Ectodermal cell (in vitro differentiated cells): ENCODE results near the gene BCL2L13.
A peak's percentile ranks its signal among the peaks of the same experiment; 100 is the strongest.

Source experiments
- H3K27ac ChIP-seq: 2 replicates; pipeline ENCODE4 v1.7.0; 2013; ENCODE audit warnings: mild to moderate bottlenecking, low read depth, low read length; ENCODE audit not compliant: insufficient read depth, poor library complexity, severe bottlenecking
- H3K27me3 ChIP-seq: 2 replicates; pipeline ENCODE4 v1.7.0; 2013; ENCODE audit warnings: mild to moderate bottlenecking, low read length; ENCODE audit not compliant: insufficient read depth, control insufficient read depth, poor library complexity, severe bottlenecking
- H3K36me3 ChIP-seq: one replicate; pipeline ENCODE4 v1.7.0; 2013; ENCODE audit warnings: low read length; ENCODE audit not compliant: control insufficient read depth, insufficient read depth
- H3K4me1 ChIP-seq: one replicate; pipeline ENCODE4 v1.7.0; 2013; ENCODE audit warnings: low read length; ENCODE audit not compliant: control insufficient read depth, insufficient read depth
- H3K4me3 ChIP-seq: 2 replicates; pipeline ENCODE4 v1.7.0; 2013; ENCODE audit warnings: low read depth, low read length, control low read depth; ENCODE audit not compliant: insufficient read depth
- H3K9me3 ChIP-seq: 2 replicates; pipeline ENCODE4 v1.7.0; 2013; ENCODE audit warnings: mild to moderate bottlenecking, low read length, moderate library complexity; ENCODE audit not compliant: control insufficient read depth
- WGBS, 2 experiments: methylation state at CpG; one replicate each; pipeline ENCODE4 v1.1.7; 2013; ENCODE audit warnings: missing lambda C conversion rate in 2 of 2; 5-methylcytosine and 5-hydroxymethylcytosine counted together

The BCL2L13 gene

GRCh38 chr22:17607891-17608521 lies 30.6 kb upstream of the BCL2L13 start:
- 92 to 93% methylated on average over 4 of the region's 4 CpGs for WGBS, 2 experiments
- peaks cover 13% of the 10 kb centered on the region for H3K36me3 ChIP-seq
- H3K27ac ChIP-seq, result no peak overlapping the region

GRCh38 chr22:17612057-17612456 lies 26.5 kb upstream of the BCL2L13 start:
- Histone ChIP-seq H3K9me3 (no peaks in the 10 kb centered on the region), H3K27me3 (no peaks in the 10 kb centered on the region), H3K4me3 (no peak overlapping the region), H3K27ac (no peak overlapping the region), H3K4me1 (no peaks in the 10 kb centered on the region), H3K36me3 (peaks cover 13% of the 10 kb centered on the region)
- WGBS, 2 experiments, result 80 to 85% methylated on average over 3 of the region's 3 CpGs

More at GRCh38 chr22:17607891-17608521, 30.6 kb upstream of the BCL2L13 start:
- Histone ChIP-seq H3K4me1 (no peaks in the 10 kb centered on the region), H3K27me3 (no peaks in the 10 kb centered on the region), H3K4me3 (no peak overlapping the region), H3K9me3 (no peaks in the 10 kb centered on the region)

- no peak overlapping the region for H3K4me3 ChIP-seq
- no peaks in the 10 kb centered on the region for H3K9me3 ChIP-seq
- no peaks in the 10 kb centered on the region for H3K4me1 ChIP-seq
- H3K36me3 ChIP-seq, result peaks cover 13% of the 10 kb centered on the region
- WGBS, 2 experiments, result 91 to 94% methylated on average over 6 to 7 of the region's 7 CpGs
- no peak overlapping the region for H3K27ac ChIP-seq
- no peaks in the 10 kb centered on the region for H3K27me3 ChIP-seq
Measured at GRCh38 chr22:17613280-17613679, 25.3 kb upstream of the BCL2L13 start.

DNA sequence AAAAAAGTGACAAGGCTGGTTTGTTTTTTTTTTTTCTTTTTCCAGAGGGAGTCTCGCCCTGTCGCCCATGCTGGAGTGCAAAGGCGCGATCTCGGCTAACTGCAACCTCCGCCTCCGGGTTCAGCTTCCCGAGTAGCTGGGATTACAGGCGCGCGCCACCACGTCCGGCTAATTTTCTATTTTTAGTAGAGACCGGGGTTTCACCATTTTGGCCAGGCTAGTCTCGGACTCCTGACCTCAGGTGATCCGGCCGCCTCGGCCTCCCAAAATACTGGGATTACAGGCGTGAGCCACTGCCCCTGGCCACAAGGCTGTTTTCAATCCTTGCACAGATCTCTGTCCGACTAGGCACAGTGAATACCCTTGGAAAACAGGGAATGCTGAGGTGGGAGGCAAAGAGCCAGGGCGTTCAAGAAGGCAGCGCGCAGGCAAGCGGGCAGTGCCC lies 10.6 kb upstream of the BCL2L13 start:
- WGBS, 2 experiments, result 22 to 25% methylated on average over 24 of the region's 24 CpGs
- Histone ChIP-seq H3K36me3 (no peaks in the 10 kb centered on the region), H3K4me1 (peaks cover 3% of the 10 kb centered on the region), H3K4me3 (peak overlapping the region; percentile 99), H3K27me3 (no peaks in the 10 kb centered on the region), H3K9me3 (no peaks in the 10 kb centered on the region), H3K27ac (no peak overlapping the region)

GRCh38 chr22:17628406-17629172 lies 10.0 kb upstream of the BCL2L13 start, which contains the start of gene ATP6V1E1:
Gene ATP6V1E1 (minus strand): TSS chr22:17628749. CDS start chr22:17628635, 114 bp downstream.
- H3K9me3 ChIP-seq, result no peaks in the 10 kb centered on the region
- H3K27me3 ChIP-seq, result no peaks in the 10 kb centered on the region
- H3K27ac ChIP-seq, result peak within 1 kb of the TSS; percentile 73
- H3K4me3 ChIP-seq, result peak within 1 kb of the TSS; percentile 99
- H3K36me3 ChIP-seq, result no peaks in the 10 kb centered on the region
- peaks cover 3% of the 10 kb centered on the region for H3K4me1 ChIP-seq
- WGBS, 2 experiments, result 1 to 2% methylated on average over 45 of the region's 45 CpGs

DNA sequence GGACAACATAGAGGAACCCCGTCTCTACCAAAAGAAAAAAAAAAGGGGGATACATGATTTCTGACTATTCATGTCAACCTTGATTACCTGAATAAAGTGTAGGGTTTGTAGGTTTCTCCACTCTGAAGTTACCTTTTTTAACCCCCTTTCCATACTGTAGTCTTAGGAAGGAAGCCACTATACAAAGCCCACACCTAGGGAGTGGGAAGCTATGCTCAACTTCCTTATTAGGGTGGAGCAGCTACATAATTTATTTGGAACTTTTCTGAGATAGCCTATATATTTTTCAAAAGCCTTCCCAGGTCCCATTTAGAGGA lies 9.4 kb upstream of the BCL2L13 start:
- peaks cover 3% of the 10 kb centered on the region for H3K4me1 ChIP-seq
- no peaks in the 10 kb centered on the region for H3K9me3 ChIP-seq
- peak overlapping the region; percentile 99 for H3K4me3 ChIP-seq
- H3K36me3 ChIP-seq, result no peaks in the 10 kb centered on the region
- H3K27ac ChIP-seq, result peak overlapping the region; percentile 73
- 0% methylated on average over 1 of the region's 1 CpG for WGBS, 2 experiments
- H3K27me3 ChIP-seq, result no peaks in the 10 kb centered on the region

- Histone ChIP-seq H3K36me3 (no peaks in the 10 kb centered on the region), H3K27ac (no peak overlapping the region), H3K27me3 (no peaks in the 10 kb centered on the region), H3K4me3 (no peak overlapping the region), H3K4me1 (peaks cover 3% of the 10 kb centered on the region), H3K9me3 (no peaks in the 10 kb centered on the region)
- WGBS, 2 experiments, result 94% methylated on average over 7 of the region's 7 CpGs
Measured at GRCh38 chr22:17629641-17630040, 8.9 kb upstream of the BCL2L13 start.

DNA sequence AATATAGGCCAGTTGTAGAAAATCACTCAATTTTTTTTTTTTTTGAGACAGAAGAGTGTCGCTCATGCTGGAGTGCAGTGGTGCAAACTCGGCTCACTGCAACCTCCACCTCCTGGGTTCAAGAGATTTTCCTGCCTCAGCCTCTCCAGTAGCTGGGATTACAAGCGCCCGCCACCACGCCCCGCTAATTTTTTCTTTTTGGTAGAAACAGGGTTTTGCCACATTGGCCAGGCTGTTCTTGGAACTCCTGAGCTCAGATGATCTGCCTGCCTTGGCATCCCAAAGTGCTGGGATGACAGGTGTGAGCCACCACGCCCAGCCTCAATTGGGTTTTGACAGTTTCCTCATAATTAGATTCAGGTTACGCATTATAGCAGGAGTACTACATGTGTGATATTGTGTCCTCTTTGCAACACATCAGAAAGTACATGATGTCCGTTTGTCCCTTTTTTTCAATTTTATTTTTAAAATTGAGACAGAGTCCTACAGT lies 7.4 kb upstream of the BCL2L13 start:
- Histone ChIP-seq H3K36me3 (no peaks in the 10 kb centered on the region), H3K27ac (no peak overlapping the region), H3K27me3 (no peaks in the 10 kb centered on the region), H3K9me3 (no peaks in the 10 kb centered on the region), H3K4me1 (peaks cover 3% of the 10 kb centered on the region), H3K4me3 (no peak overlapping the region)
- 94 to 95% methylated on average over 9 of the region's 9 CpGs for WGBS, 2 experiments

DNA sequence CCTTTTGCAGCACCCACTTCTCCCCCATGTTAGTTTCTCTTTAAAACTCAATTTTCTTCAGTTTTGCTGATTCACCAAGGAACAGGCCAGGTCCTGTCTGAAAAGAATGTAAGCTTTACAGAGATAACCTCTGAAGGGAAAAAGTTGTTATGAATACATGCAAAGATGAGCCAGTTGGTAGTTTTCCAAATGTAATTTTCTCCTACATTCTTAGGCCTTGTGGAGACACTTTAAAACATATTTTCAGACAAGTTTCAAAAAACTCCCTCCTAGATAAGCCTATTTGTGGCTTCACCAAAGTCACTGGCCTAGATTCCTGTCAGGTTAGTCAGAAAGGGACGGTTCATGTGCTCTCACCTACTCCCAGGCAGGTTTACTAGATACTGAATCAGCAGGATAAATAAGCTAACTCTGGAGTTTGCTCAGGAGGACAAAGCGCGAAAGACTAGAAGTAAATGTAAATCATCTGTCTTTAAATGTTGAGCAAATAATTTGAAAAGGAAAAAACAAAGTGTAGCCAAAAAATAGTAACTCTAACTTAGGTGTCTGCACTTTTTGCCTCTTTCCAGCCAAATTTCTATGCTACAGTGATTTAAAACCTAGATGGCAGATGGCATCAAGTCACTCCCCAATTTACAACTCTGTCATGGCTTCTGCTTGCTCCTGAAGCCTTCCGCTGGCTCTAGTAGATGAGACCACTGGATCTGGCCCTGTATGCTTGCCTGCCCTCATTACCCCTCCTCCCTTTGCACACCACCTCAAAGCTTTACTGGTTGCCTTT lies 5.2 kb upstream of the BCL2L13 start:
- Histone ChIP-seq H3K4me1 (no peaks in the 10 kb centered on the region), H3K36me3 (no peaks in the 10 kb centered on the region), H3K27me3 (no peaks in the 10 kb centered on the region), H3K4me3 (no peak overlapping the region), H3K27ac (no peak overlapping the region), H3K9me3 (no peaks in the 10 kb centered on the region)
- 78 to 88% methylated on average over 4 of the region's 4 CpGs for WGBS, 2 experiments

GRCh38 chr22:17633998-17634323 lies 4.6 kb upstream of the BCL2L13 start:
- Histone ChIP-seq H3K36me3 (no peaks in the 10 kb centered on the region), H3K4me1 (no peaks in the 10 kb centered on the region), H3K4me3 (no peak overlapping the region), H3K9me3 (no peaks in the 10 kb centered on the region), H3K27me3 (no peaks in the 10 kb centered on the region), H3K27ac (no peak overlapping the region)
- 87 to 92% methylated on average over 3 of the region's 3 CpGs for WGBS, 2 experiments
